ENCODE data around the gene HELZ. TPM values are rescaled to one million over a fixed set of nuclear protein-coding genes. Genes with fewer than 3 reads are reported as not detected.

Gene HELZ
- polyA plus RNA-seq, 3 donors: 24.8 to 44.1 (median 39.9) TPM

DNA sequence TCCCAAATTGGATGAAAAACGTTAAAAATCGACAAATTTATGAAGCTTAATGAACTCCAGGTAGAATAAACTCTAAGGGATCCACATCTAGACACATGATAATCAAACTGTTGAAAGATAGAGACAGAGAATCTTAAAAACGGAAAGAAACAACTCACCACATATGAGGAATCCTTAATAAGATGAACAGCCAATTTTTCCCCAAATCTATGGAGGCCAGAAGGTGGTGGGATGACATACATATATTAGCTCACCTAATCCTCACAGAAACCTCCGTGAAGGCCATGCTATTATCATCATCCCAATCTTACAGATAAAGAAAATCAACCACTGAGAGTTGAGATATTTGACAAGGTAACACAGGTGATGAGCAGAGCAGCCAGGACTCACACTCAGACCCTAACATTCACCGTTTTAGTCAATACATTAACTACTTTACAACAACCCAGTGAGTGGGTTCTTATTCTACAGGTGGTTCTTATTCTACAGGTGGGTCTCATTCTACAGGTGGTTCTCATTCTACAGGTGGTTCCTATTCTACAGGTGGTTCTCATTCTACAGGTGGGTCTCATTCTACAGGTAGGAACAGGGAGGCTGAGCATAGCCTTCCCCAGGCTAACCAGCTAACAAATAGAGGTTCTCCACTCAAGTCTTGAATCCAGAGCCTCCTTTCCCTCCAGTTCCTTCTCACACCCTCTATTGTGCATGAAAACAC, 195.8 kb downstream of the HELZ start:
- Mint-ChIP-seq H3K27me3 (ENCODE audit: low read depth in 3 of 3) (peaks cover 2 to 8% (median 4%) of the 10 kb centered on the region in 3 donors), H3K4me3 (no peak overlapping the region), H3K27ac (no peak overlapping the region), H3K36me3 (no peaks in the 10 kb centered on the region), H3K4me1 (no peaks in the 10 kb centered on the region), H3K9me3 (peaks cover 12 to 31% (median 26%) of the 10 kb centered on the region in 7 donors)
- Histone ChIP-seq H3K4me3 (replicated peaks in 1 of 3; ENCODE audit: low read depth in 2 of 3, low read length in 3 of 3) (no peak overlapping the region), H3K4me1 (ENCODE audit: control insufficient read depth in 1 of 2, insufficient read depth in 2 of 2, low read length in 2 of 2) (no peaks in the 10 kb centered on the region), H4K20me1 (ENCODE audit: insufficient read depth, low read length) (no peaks in the 10 kb centered on the region), H2AFZ (ENCODE audit: insufficient read depth, low read depth, low read length, poor library complexity, severe bottlenecking) (no peak overlapping the region), H3K79me2 (ENCODE audit: insufficient read depth, low read length) (no peaks in the 10 kb centered on the region), H3K9ac (ENCODE audit: insufficient read depth, low read length, poor library complexity, severe bottlenecking) (no peak overlapping the region), H3K4me2 (replicated peaks; ENCODE audit: extremely low read depth, low read length, poor library complexity, severe bottlenecking) (no peak overlapping the region), H3K36me3 (replicated peaks in 1 of 2; ENCODE audit: control insufficient read depth in 1 of 2, insufficient read depth in 2 of 2, low read length in 2 of 2) (no peaks in the 10 kb centered on the region), H3K9me3 (replicated peaks in 1 of 2; ENCODE audit: control insufficient read depth in 1 of 2, insufficient read depth in 1 of 2, low read length in 2 of 2) (peaks cover 13 to 20% of the 10 kb centered on the region in 2 donors), H3K27me3 (ENCODE audit: control insufficient read depth in 2 of 2, insufficient read depth in 2 of 2, low read length in 2 of 2) (no peaks in the 10 kb centered on the region), H3K27ac (ENCODE audit: low read depth in 1 of 2, low read length in 2 of 2) (no peak overlapping the region)
- TF ChIP-seq, protein P1, sequence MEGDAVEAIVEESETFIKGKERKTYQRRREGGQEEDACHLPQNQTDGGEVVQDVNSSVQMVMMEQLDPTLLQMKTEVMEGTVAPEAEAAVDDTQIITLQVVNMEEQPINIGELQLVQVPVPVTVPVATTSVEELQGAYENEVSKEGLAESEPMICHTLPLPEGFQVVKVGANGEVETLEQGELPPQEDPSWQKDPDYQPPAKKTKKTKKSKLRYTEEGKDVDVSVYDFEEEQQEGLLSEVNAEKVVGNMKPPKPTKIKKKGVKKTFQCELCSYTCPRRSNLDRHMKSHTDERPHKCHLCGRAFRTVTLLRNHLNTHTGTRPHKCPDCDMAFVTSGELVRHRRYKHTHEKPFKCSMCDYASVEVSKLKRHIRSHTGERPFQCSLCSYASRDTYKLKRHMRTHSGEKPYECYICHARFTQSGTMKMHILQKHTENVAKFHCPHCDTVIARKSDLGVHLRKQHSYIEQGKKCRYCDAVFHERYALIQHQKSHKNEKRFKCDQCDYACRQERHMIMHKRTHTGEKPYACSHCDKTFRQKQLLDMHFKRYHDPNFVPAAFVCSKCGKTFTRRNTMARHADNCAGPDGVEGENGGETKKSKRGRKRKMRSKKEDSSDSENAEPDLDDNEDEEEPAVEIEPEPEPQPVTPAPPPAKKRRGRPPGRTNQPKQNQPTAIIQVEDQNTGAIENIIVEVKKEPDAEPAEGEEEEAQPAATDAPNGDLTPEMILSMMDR (IDR thresholded peaks at IDR 0.05): no peak
- DNase-seq: no peak
- intact Hi-C loops (cut with micrococcal nuclease): no loop called here
- WGBS (ENCODE audit: insufficient coverage): no CpG with 5 or more reads among the region's 5 CpGs

DNA sequence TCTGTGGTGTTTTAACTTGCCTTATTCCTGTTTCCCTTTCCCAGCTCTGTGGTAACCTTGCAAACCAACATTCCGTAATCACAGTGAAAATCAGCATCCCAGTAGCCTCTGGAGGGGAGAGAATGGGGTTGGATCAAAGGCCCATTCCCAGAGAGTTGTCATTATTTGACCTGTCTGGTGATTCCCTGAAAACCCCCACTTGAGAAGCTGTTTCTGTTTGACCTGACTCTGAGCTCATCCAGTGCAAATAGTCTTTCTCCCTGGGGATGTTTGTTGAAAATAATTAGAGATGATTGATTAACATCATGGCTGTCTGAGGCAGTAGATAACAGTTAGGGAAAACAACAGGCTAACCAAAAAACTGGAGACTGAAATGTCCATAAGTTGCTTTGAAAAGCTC, 197.6 kb downstream of the HELZ start:
- H3K4me1 Mint-ChIP-seq: no peaks in the 10 kb centered on the region
- H3K9me3 Mint-ChIP-seq: peaks cover 12 to 31% (median 26%) of the 10 kb centered on the region in 7 donors
- DNase-seq: no peak
- Histone ChIP-seq H3K9ac (ENCODE audit: insufficient read depth, low read length, poor library complexity, severe bottlenecking) (no peak overlapping the region), H3K4me2 (replicated peaks; ENCODE audit: extremely low read depth, low read length, poor library complexity, severe bottlenecking) (no peak overlapping the region), H2AFZ (ENCODE audit: insufficient read depth, low read depth, low read length, poor library complexity, severe bottlenecking) (no peak overlapping the region), H4K20me1 (ENCODE audit: insufficient read depth, low read length) (no peaks in the 10 kb centered on the region), H3K9me3 (replicated peaks in 1 of 2; ENCODE audit: control insufficient read depth in 1 of 2, insufficient read depth in 1 of 2, low read length in 2 of 2) (peaks cover 13 to 20% of the 10 kb centered on the region in 2 donors), H3K4me1 (ENCODE audit: control insufficient read depth in 1 of 2, insufficient read depth in 2 of 2, low read length in 2 of 2) (no peaks in the 10 kb centered on the region), H3K27me3 (ENCODE audit: control insufficient read depth in 2 of 2, insufficient read depth in 2 of 2, low read length in 2 of 2) (no peaks in the 10 kb centered on the region), H3K4me3 (replicated peaks in 1 of 3; ENCODE audit: low read depth in 2 of 3, low read length in 3 of 3) (no peak overlapping the region), H3K79me2 (ENCODE audit: insufficient read depth, low read length) (no peaks in the 10 kb centered on the region), H3K27ac (ENCODE audit: low read depth in 1 of 2, low read length in 2 of 2) (no peak overlapping the region), H3K36me3 (replicated peaks in 1 of 2; ENCODE audit: control insufficient read depth in 1 of 2, insufficient read depth in 2 of 2, low read length in 2 of 2) (no peaks in the 10 kb centered on the region)
- no peaks in the 10 kb centered on the region for H3K36me3 Mint-ChIP-seq
- peaks cover 2 to 8% (median 4%) of the 10 kb centered on the region in 3 donors for H3K27me3 Mint-ChIP-seq (ENCODE audit: low read depth in 3 of 3)
- no peak overlapping the region for H3K4me3 Mint-ChIP-seq
- intact Hi-C loops (cut with micrococcal nuclease): no loop called here
- WGBS (ENCODE audit: insufficient coverage): no CpG with 5 or more reads among the region's 1 CpG
- TF ChIP-seq, protein P1 (IDR thresholded peaks at IDR 0.05): no peak
- no peak overlapping the region for H3K27ac Mint-ChIP-seq

All from CD14-positive monocyte (primary cell).